Activated CD8-positive, alpha-beta T cell treated with anti-CD3 and anti-CD28 coated beads for 36 hours (primary cell): ENCODE measurements around the gene CCDC59. TPM values are rescaled to one million over a fixed set of nuclear protein-coding genes. Genes with fewer than 3 reads are reported as not detected.
A peak's percentile ranks its signal among the peaks of the same experiment; 100 is the strongest.

Experiments
- ATAC-seq: fragments of 200-7000 bp; cut with Tn5 transposase; one replicate; pipeline ENCODE4 v1.10.0; 2021; ENCODE audit warnings: mild to moderate bottlenecking, moderate library complexity
- CTCF ChIA-PET: fragments of 350-600 bp; sonication (Branson Sonifier 250); formaldehyde crosslinking; loops from one replicate; lab custom pipeline; 2021; ENCODE audit warnings: antibody characterized with exemption; lab: Charles Lee
- POLR2A ChIA-PET: fragments of 350-600 bp; sonication (Branson Sonifier 250); formaldehyde crosslinking; loops from one replicate; lab custom pipeline; 2021; ENCODE audit warnings: antibody characterized with exemption; lab: Charles Lee
- DNase-seq: peaks from one replicate; pipeline ENCODE4 v3.0.0-alpha.2; 2020
- H3K27ac Mint-ChIP-seq: one replicate; pipeline ENCODE4 v1.8.0; 2021; ENCODE audit warnings: mild to moderate bottlenecking, mixed read lengths
- H3K27me3 Mint-ChIP-seq: one replicate; pipeline ENCODE4 v1.8.0; 2021; ENCODE audit warnings: mixed read lengths
- H3K36me3 Mint-ChIP-seq: one replicate; pipeline ENCODE4 v1.8.0; 2021; ENCODE audit warnings: low read depth, mixed read lengths
- H3K4me1 Mint-ChIP-seq: one replicate; pipeline ENCODE4 v1.8.0; 2021; ENCODE audit warnings: low read depth, mixed read lengths
- H3K4me3 Mint-ChIP-seq: one replicate; pipeline ENCODE4 v1.8.0; 2021; ENCODE audit warnings: mild to moderate bottlenecking, moderate library complexity, mixed read lengths
- H3K9me3 Mint-ChIP-seq: one replicate; pipeline ENCODE4 v1.8.0; 2021; ENCODE audit warnings: mixed read lengths
- CTCF ChIP-seq: fragments of 200-600 bp; IDR thresholded peaks from one replicate; pipeline ENCODE4 v1.8.0; 2022; ENCODE audit warnings: antibody characterized with exemption, mild to moderate bottlenecking
- intact Hi-C: fragments of 100-400 bp; cut with micrococcal nuclease; formaldehyde crosslinking; loops from one replicate; pipeline ENCODE4 v1.10.0; 2022
- total RNA-seq, 2 experiments: library from RNA; stranded (reverse); gene quantifications; one replicate each; pipeline ENCODE4 v1.2.3, GENCODE V29; 2021

Gene CCDC59
- total RNA-seq, 2 experiments from 2014 or later: 93.9 to 95.3 TPM

GRCh38 chr12:82357340-82357739 is 847 bp downstream of the CCDC59 start:
- H3K27me3 Mint-ChIP-seq: no peaks in the 10 kb centered on the region
- POLR2A ChIA-PET: interaction anchor here (0.7 kb wide), 1 partner anchor 50 kb away, joined by 3 read pairs; no protein-coding TSS in a partner anchor
- DNase-seq (no peak), ATAC-seq (no peak)
- peaks cover 3% of the 10 kb centered on the region for H3K9me3 Mint-ChIP-seq
- peak overlapping the region; percentile 91 for H3K4me3 Mint-ChIP-seq
- H3K27ac Mint-ChIP-seq: peak overlapping the region; percentile 99
- peaks cover 40% of the 10 kb centered on the region for H3K4me1 Mint-ChIP-seq
- TF ChIP-seq CTCF: no peak
- peaks cover 51% of the 10 kb centered on the region for H3K36me3 Mint-ChIP-seq
- intact Hi-C loops: no loop called here
- CTCF ChIA-PET: interaction anchor here (0.9 to 2.1 kb wide), 9 partner anchors 8 to 724 kb away, joined by 3 to 10 read pairs (median 4); no protein-coding TSS in a partner anchor

GRCh38 chr12:82351390-82351789 is 6.8 kb downstream of the CCDC59 start:
- ChIA-PET CTCF (no interaction called here), POLR2A (no interaction called here)
- Mint-ChIP-seq H3K27ac (no peak overlapping the region), H3K9me3 (no peaks in the 10 kb centered on the region), H3K4me1 (peaks cover 17% of the 10 kb centered on the region), H3K36me3 (peaks cover 38% of the 10 kb centered on the region), H3K4me3 (no peak overlapping the region), H3K27me3 (no peaks in the 10 kb centered on the region)
- ATAC-seq (no peak), DNase-seq (no peak)
- intact Hi-C loops: no loop called here
- TF ChIP-seq CTCF: no peak

GRCh38 chr12:82350161-82350560 is 8.0 kb downstream of the CCDC59 start:
- no peak overlapping the region for H3K4me3 Mint-ChIP-seq
- peaks cover 5% of the 10 kb centered on the region for H3K4me1 Mint-ChIP-seq
- no peak for TF ChIP-seq CTCF
- H3K27ac Mint-ChIP-seq: no peak overlapping the region
- no peaks in the 10 kb centered on the region for H3K9me3 Mint-ChIP-seq
- ChIA-PET CTCF (interaction anchor here (1.3 kb wide), 1 partner anchor 8 kb away, joined by 4 read pairs; the partner anchor contains the start of genes CCDC59 and METTL25), POLR2A (no interaction called here)
- ATAC-seq: no peak
- H3K36me3 Mint-ChIP-seq: peaks cover 26% of the 10 kb centered on the region
- no peak for DNase-seq
- intact Hi-C loops: no loop called here
- no peaks in the 10 kb centered on the region for H3K27me3 Mint-ChIP-seq

- intact Hi-C loops: loop anchor here (10.0 kb wide), 1 partner anchor 685 kb away; no protein-coding TSS in a partner anchor
- H3K36me3 Mint-ChIP-seq: no peaks in the 10 kb centered on the region
- CTCF ChIA-PET: interaction anchor here (1.5 kb wide), 1 partner anchor 29 kb away, joined by 4 read pairs; the partner anchor contains the start of genes CCDC59 and METTL25
- no peak for ATAC-seq
- no peak overlapping the region for H3K4me3 Mint-ChIP-seq
- POLR2A ChIA-PET: no interaction called here
- TF ChIP-seq CTCF: no peak
- H3K27me3 Mint-ChIP-seq: peaks cover 10% of the 10 kb centered on the region
- DNase-seq: no peak
- no peaks in the 10 kb centered on the region for H3K9me3 Mint-ChIP-seq
- H3K4me1 Mint-ChIP-seq: no peaks in the 10 kb centered on the region
- no peak overlapping the region for H3K27ac Mint-ChIP-seq
These were observed 28.7 kb downstream of the CCDC59 start for GRCh38 chr12:82329508-82329907.

- no peaks in the 10 kb centered on the region for H3K9me3 Mint-ChIP-seq
- H3K27me3 Mint-ChIP-seq: peaks cover 10% of the 10 kb centered on the region
- DNase-seq (no peak), ATAC-seq (no peak)
- no peaks in the 10 kb centered on the region for H3K36me3 Mint-ChIP-seq
- TF ChIP-seq CTCF: no peak
- no peak overlapping the region for H3K27ac Mint-ChIP-seq
- ChIA-PET CTCF (interaction anchor here (0.7 kb wide), 1 partner anchor 567 kb away, joined by 3 read pairs; no protein-coding TSS in a partner anchor), POLR2A (no interaction called here)
- intact Hi-C loops: loop anchor here (10.0 kb wide), 1 partner anchor 683 kb away; no protein-coding TSS in a partner anchor
- no peaks in the 10 kb centered on the region for H3K4me1 Mint-ChIP-seq
- no peak overlapping the region for H3K4me3 Mint-ChIP-seq
These were observed 30.3 kb downstream of the CCDC59 start for GRCh38 chr12:82327861-82328260.
